HL-60 (cell line): ENCODE data around the gene MRPL22.

ENCODE experiments used
- DNase-seq, 2 experiments: peaks; one replicate each; pipeline ENCODE4 v3.0.0-alpha.2; 2010 to 2020; ENCODE audit warnings: low read depth in 1 of 2, low spot score in 1 of 2
- H3K27ac ChIP-seq: fragments of 250-450 bp; sonication (Bioruptor Pico); replicated peaks from 2 replicates; pipeline ENCODE4 v1.5.1; 2020; ENCODE audit warnings: mild to moderate bottlenecking, moderate library complexity
- H3K27me3 ChIP-seq: fragments of 250-450 bp; sonication (Bioruptor Pico); 2 replicates; pipeline ENCODE4 v1.5.1; 2021; ENCODE audit warnings: mild to moderate bottlenecking, moderate library complexity; ENCODE audit not compliant: insufficient read depth, poor library complexity, severe bottlenecking
- H3K4me3 ChIP-seq: replicated peaks from 2 replicates; pipeline ENCODE4 v1.5.1; 2011; ENCODE audit warnings: mild to moderate bottlenecking, control low read depth, low read length; ENCODE audit not compliant: insufficient read depth
- CTCF ChIP-seq: IDR thresholded peaks from one replicate; pipeline ENCODE4 v1.5.1; 2011; ENCODE audit warnings: low read length, control low read depth, inconsistent platforms; ENCODE audit not compliant: insufficient read depth
- GABPA ChIP-seq: IDR thresholded peaks from 2 replicates; pipeline ENCODE4 v1.6.1; 2012; ENCODE audit warnings: low read depth
- POLR2AphosphoS5 ChIP-seq: IDR thresholded peaks from 2 replicates; pipeline ENCODE4 v1.6.1; 2012; ENCODE audit warnings: low read depth
- REST ChIP-seq: IDR thresholded peaks from 2 replicates; pipeline ENCODE4 v1.6.1; 2012; ENCODE audit warnings: low read depth; ENCODE audit not compliant: insufficient replicate concordance
- SPI1 ChIP-seq: IDR thresholded peaks from 2 replicates; pipeline ENCODE4 v1.6.1; 2012; ENCODE audit warnings: low read depth, mild to moderate bottlenecking, borderline replicate concordance

Gene MRPL22

GRCh38 chr5:154895606-154896561, 45.0 kb upstream of the MRPL22 start:
- Histone ChIP-seq H3K27me3 (no peaks in the 10 kb centered on the region), H3K4me3 (no peak overlapping the region), H3K27ac (no peak overlapping the region)
- TF ChIP-seq REST (no peak), POLR2AphosphoS5 (no peak), CTCF (no peak), GABPA (no peak), SPI1 (no peak)
- DNase-seq, result no peak

GRCh38 chr5:154896562-154897165, 44.2 kb upstream of the MRPL22 start:
- no peaks in the 10 kb centered on the region for H3K27me3 ChIP-seq
- TF ChIP-seq CTCF (no peak), SPI1 (no peak), GABPA (no peak), REST (no peak), POLR2AphosphoS5 (no peak)
- DNase-seq, result no peak
- H3K27ac ChIP-seq, result no peak overlapping the region
- no peak overlapping the region for H3K4me3 ChIP-seq

- H3K4me3 ChIP-seq, result no peak overlapping the region
- no peak for TF ChIP-seq POLR2AphosphoS5
- DNase-seq, result no peak
Measured at GRCh38 chr5:154898210-154898609, 42.7 kb upstream of the MRPL22 start.

GRCh38 chr5:154899151-154899816, 41.6 kb upstream of the MRPL22 start:
- Histone ChIP-seq H3K27me3 (no peaks in the 10 kb centered on the region), H3K4me3 (no peak overlapping the region), H3K27ac (no peak overlapping the region)
- no peak for DNase-seq
- TF ChIP-seq POLR2AphosphoS5 (no peak), GABPA (no peak), SPI1 (no peak), CTCF (no peak), REST (no peak)

More at GRCh38 chr5:154898210-154898609, 42.7 kb upstream of the MRPL22 start:
- H3K27me3 ChIP-seq, result no peaks in the 10 kb centered on the region
- H3K27ac ChIP-seq, result no peak overlapping the region
